ENCODE data around the gene WT1.

The WT1 gene

GRCh38 chr11:32426819-32427615, 8.3 kb downstream of the WT1 start:
- no peak for TF ChIP-seq CREB1 (IDR thresholded peaks at IDR 0.05; ENCODE audit: low read depth)
- TF ChIP-seq TAF1 (IDR thresholded peaks at IDR 0.05; ENCODE audit: low read depth) = no peak
- no peak for TF ChIP-seq EGR1 (IDR thresholded peaks at IDR 0.05)
- no peak for TF ChIP-seq NFIC (IDR thresholded peaks at IDR 0.05)
- TF ChIP-seq YY1 (IDR thresholded peaks at IDR 0.05; ENCODE audit: low read depth) = no peak
- no peak for TF ChIP-seq FOXM1 (IDR thresholded peaks at IDR 0.05; ENCODE audit: borderline replicate concordance, low read depth)
- TF ChIP-seq CEBPB (IDR thresholded peaks at IDR 0.05) = no peak
- no peak for TF ChIP-seq MAX (IDR thresholded peaks at IDR 0.05)
- no peak for TF ChIP-seq TEAD4 (IDR thresholded peaks at IDR 0.05)
- no peak for TF ChIP-seq EP300 (IDR thresholded peaks at IDR 0.05; ENCODE audit: borderline replicate concordance)
- TF ChIP-seq RAD21 (IDR thresholded peaks at IDR 0.05; ENCODE audit: low read depth) = no peak
- no peak for TF ChIP-seq ZBTB7A (IDR thresholded peaks at IDR 0.05; ENCODE audit: low read depth)
- no peak for TF ChIP-seq TCF12 (IDR thresholded peaks at IDR 0.05; ENCODE audit: low read depth)
- no peak for TF ChIP-seq USF1 (IDR thresholded peaks at IDR 0.05)
- TF ChIP-seq, protein P1, sequence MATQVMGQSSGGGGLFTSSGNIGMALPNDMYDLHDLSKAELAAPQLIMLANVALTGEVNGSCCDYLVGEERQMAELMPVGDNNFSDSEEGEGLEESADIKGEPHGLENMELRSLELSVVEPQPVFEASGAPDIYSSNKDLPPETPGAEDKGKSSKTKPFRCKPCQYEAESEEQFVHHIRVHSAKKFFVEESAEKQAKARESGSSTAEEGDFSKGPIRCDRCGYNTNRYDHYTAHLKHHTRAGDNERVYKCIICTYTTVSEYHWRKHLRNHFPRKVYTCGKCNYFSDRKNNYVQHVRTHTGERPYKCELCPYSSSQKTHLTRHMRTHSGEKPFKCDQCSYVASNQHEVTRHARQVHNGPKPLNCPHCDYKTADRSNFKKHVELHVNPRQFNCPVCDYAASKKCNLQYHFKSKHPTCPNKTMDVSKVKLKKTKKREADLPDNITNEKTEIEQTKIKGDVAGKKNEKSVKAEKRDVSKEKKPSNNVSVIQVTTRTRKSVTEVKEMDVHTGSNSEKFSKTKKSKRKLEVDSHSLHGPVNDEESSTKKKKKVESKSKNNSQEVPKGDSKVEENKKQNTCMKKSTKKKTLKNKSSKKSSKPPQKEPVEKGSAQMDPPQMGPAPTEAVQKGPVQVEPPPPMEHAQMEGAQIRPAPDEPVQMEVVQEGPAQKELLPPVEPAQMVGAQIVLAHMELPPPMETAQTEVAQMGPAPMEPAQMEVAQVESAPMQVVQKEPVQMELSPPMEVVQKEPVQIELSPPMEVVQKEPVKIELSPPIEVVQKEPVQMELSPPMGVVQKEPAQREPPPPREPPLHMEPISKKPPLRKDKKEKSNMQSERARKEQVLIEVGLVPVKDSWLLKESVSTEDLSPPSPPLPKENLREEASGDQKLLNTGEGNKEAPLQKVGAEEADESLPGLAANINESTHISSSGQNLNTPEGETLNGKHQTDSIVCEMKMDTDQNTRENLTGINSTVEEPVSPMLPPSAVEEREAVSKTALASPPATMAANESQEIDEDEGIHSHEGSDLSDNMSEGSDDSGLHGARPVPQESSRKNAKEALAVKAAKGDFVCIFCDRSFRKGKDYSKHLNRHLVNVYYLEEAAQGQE (IDR thresholded peaks at IDR 0.05; ENCODE audit: low read depth) = no peak

GRCh38 chr11:32426192-32426591, 9.1 kb downstream of the WT1 start:
- TF ChIP-seq TCF12 (IDR thresholded peaks at IDR 0.05; ENCODE audit: low read depth) (no peak), EGR1 (IDR thresholded peaks at IDR 0.05) (no peak), NFIC (IDR thresholded peaks at IDR 0.05) (no peak), YY1 (IDR thresholded peaks at IDR 0.05; ENCODE audit: low read depth) (no peak), EP300 (IDR thresholded peaks at IDR 0.05; ENCODE audit: borderline replicate concordance) (no peak), MAX (IDR thresholded peaks at IDR 0.05) (no peak), TEAD4 (IDR thresholded peaks at IDR 0.05) (no peak)
- TF ChIP-seq, protein P1 (IDR thresholded peaks at IDR 0.05; ENCODE audit: low read depth) = no peak

DNA sequence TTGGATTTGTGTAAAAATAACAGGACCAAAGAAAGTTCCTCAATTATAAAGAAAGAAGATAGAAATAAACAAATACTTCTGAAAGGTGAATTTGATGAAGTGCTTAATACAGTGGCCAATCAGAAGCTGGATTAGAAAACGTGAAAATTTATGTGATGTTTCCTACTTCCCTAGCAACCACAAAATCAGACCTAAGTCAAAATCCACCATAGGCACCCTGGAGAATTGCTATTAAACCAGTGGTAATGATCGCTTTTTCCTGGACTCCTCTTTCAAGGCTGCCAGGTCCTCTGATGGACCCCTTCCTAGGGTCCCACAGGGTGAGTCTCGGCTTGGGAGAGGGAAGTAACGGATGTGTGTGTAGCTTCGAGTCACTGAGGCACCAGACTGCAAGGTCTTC, 9.6 kb downstream of the WT1 start:
- TF ChIP-seq MAX (IDR thresholded peaks at IDR 0.05) (no peak), NFIC (IDR thresholded peaks at IDR 0.05) (no peak), USF1 (IDR thresholded peaks at IDR 0.05) (no peak), TEAD4 (IDR thresholded peaks at IDR 0.05) (no peak), YY1 (IDR thresholded peaks at IDR 0.05; ENCODE audit: low read depth) (no peak), EP300 (IDR thresholded peaks at IDR 0.05; ENCODE audit: borderline replicate concordance) (no peak), EGR1 (IDR thresholded peaks at IDR 0.05) (no peak), RAD21 (IDR thresholded peaks at IDR 0.05; ENCODE audit: low read depth) (no peak), FOXM1 (IDR thresholded peaks at IDR 0.05; ENCODE audit: borderline replicate concordance, low read depth) (no peak), ZBTB7A (IDR thresholded peaks at IDR 0.05; ENCODE audit: low read depth) (no peak), TAF1 (IDR thresholded peaks at IDR 0.05; ENCODE audit: low read depth) (no peak), TCF12 (IDR thresholded peaks at IDR 0.05; ENCODE audit: low read depth) (no peak), CEBPB (IDR thresholded peaks at IDR 0.05) (no peak), CREB1 (IDR thresholded peaks at IDR 0.05; ENCODE audit: low read depth) (no peak)
- TF ChIP-seq, protein P1 (IDR thresholded peaks at IDR 0.05; ENCODE audit: low read depth) = no peak

DNA sequence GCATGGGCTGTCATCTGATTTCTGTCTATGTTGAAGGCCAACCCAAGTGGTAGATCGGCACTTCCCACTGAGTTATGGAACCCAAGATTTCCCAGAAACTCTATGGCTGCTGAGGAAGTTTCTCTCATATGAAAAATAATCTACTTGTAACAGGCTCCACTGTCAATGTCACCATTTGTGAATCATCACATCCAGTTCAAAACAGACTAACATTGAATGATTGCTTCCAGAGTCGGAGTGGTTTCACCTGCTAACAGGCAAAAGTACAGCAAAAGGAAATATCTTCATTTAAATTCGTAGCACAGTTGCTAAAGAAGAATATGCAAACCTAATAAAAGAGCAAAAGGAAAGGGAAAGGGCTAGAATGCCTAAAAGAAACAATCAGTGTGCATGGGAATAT, 12.8 kb downstream of the WT1 start:
- TF ChIP-seq TCF12 (IDR thresholded peaks at IDR 0.05; ENCODE audit: low read depth) (no peak), MAX (IDR thresholded peaks at IDR 0.05) (no peak), USF1 (IDR thresholded peaks at IDR 0.05) (no peak), TAF1 (IDR thresholded peaks at IDR 0.05; ENCODE audit: low read depth) (no peak), EP300 (IDR thresholded peaks at IDR 0.05; ENCODE audit: borderline replicate concordance) (no peak), CEBPB (IDR thresholded peaks at IDR 0.05) (no peak), RAD21 (IDR thresholded peaks at IDR 0.05; ENCODE audit: low read depth) (no peak), CREB1 (IDR thresholded peaks at IDR 0.05; ENCODE audit: low read depth) (no peak), YY1 (IDR thresholded peaks at IDR 0.05; ENCODE audit: low read depth) (no peak), FOXM1 (IDR thresholded peaks at IDR 0.05; ENCODE audit: borderline replicate concordance, low read depth) (no peak), ZBTB7A (IDR thresholded peaks at IDR 0.05; ENCODE audit: low read depth) (no peak), NFIC (IDR thresholded peaks at IDR 0.05) (no peak), EGR1 (IDR thresholded peaks at IDR 0.05) (no peak), TEAD4 (IDR thresholded peaks at IDR 0.05) (no peak)
- TF ChIP-seq, protein P1 (IDR thresholded peaks at IDR 0.05; ENCODE audit: low read depth) = no peak
